ENCODE measurements around the gene IRF9.

DNA sequence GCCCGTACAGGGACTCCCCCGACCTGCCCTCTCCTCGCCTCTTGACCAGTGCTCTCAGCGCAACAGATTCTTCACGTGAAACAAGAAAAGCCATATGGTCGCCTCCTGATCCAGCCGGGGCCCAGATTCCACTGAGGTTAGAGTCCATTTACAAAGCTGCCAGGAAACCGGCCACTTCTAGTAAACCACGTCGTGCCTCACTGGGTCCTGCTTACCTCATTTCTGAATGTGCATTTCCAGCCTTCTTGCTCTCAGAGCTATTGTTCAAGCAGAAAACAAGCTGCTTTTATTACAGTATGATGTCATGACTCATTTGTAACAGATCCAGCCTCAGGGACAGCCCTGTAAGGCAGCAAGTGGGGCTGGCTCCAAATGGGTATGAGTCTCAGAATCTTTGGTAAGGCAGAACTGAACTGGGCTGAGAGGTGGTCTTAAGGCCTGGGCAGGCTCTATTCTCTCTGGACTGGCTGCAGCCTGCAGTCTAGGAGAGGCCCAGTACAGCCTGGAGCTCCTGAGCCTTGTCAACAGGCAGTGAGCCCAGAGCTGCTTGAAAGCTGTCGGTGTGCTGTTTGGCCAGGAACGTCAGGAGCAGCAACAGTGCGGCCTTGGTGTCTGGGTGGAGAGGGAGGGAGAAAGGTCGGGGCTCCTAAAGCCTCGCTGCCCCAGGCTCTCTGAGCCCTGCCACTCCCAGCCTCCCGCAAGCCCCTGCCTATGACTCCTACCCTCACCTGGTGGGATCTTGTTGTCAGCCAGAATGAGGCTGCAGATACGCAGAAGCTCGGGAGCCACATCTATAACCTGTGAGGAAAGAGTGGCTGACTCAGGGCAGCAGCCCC is 19.1 kb downstream of the IRF9 start:
- TF ChIP-seq, protein P1, sequence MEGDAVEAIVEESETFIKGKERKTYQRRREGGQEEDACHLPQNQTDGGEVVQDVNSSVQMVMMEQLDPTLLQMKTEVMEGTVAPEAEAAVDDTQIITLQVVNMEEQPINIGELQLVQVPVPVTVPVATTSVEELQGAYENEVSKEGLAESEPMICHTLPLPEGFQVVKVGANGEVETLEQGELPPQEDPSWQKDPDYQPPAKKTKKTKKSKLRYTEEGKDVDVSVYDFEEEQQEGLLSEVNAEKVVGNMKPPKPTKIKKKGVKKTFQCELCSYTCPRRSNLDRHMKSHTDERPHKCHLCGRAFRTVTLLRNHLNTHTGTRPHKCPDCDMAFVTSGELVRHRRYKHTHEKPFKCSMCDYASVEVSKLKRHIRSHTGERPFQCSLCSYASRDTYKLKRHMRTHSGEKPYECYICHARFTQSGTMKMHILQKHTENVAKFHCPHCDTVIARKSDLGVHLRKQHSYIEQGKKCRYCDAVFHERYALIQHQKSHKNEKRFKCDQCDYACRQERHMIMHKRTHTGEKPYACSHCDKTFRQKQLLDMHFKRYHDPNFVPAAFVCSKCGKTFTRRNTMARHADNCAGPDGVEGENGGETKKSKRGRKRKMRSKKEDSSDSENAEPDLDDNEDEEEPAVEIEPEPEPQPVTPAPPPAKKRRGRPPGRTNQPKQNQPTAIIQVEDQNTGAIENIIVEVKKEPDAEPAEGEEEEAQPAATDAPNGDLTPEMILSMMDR (IDR thresholded peaks at IDR 0.05; ENCODE audit: borderline replicate concordance, extremely low read depth, low read length, poor library complexity, severe bottlenecking) = no peak
- TF ChIP-seq EZH2 (IDR thresholded peaks at IDR 0.05; ENCODE audit: borderline replicate concordance, low read depth, low read length, severe bottlenecking) = no peak
